ENCODE results near the gene SH3RF3.

SH3RF3 gene

DNA sequence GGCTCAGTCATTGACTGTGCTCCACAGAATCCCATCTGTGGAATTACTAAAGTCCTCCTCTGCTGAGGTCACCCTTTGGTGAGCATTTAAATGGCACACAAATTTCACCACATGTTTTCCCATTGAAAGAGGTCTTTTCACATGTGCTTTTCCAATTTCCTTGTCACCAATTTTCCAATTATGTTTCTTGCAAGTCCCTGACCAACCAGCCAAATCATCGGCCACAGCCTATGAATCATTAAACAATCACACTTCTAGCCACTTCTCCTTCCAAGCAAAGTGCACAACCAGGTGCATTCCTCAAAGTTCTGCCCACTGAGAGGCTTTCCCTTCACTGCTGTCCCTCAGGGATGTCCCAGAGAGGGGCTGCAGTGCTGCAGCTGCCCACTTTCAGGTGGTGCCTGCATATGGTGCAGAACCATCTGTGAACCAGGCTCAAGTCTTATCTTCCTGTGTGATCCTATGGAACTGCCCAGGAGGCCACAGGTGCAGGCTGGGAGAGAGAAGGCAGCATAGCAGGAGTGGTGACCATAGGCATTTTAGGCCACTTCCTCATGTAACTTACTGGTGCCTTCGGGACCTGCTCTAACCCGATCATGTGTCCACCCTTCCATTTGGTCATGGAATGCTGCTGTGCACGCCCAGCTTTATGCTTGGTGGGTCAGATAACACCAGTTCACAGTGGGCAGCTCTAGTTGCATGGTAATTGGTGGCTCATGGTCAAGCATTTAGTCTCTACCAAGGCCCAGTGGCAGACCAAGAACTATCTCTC lies 331.7 kb downstream of the SH3RF3 start:
- no peak for DNase-seq

GRCh38 chr2:109463236-109463635 lies 334.2 kb downstream of the SH3RF3 start:
- no peak for DNase-seq

- DNase-seq: no peak
These were observed 334.9 kb downstream of the SH3RF3 start for GRCh38 chr2:109463891-109464290.

DNA sequence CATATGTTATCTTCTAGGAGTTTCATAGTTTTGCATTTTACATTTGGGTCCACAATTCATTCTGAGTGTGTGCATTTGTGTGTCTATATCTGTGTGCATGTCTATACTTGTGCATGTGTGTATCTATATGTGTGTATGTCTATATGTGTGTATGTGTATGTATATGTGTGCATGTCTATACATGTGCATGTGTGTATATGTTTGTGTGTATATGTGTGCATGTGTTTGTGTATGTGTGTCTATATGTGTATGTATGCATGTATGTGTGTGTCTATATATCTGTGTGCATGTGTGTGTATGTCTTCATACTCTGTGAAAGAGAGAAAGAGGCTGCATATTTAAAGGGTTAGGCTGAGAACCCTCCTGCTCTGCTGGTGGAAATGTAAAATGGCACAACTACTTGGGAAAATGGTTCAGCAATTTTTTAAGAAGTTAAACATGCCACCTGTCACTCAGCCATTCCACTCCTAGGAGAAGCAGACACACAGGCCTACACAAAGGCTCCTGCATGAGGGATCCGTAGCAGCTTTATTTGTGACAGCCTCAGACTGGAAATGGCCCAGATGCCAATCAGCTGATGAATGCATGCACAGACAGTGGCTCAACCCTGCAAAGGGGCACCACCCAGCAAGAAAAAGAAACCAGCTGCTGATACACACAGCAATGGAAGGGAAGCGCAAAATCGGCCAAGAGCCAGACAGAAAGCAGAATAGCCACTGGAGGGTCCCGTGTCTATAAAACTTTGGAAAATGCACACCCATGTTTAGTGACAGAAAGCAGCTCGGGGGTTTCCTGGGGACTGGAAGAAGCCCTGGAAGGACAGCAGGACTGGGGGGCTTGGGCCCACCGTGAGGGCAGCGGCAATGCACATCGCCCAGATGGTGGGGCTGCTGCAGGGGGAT lies 337.9 kb downstream of the SH3RF3 start:
- DNase-seq: no peak

- DNase-seq: no peak
These were observed 338.7 kb downstream of the SH3RF3 start for GRCh38 chr2:109467701-109468100.

GRCh38 chr2:109468893-109469292 lies 339.9 kb downstream of the SH3RF3 start:
- DNase-seq: no peak

- no peak for DNase-seq
These were observed 342.7 kb downstream of the SH3RF3 start for GRCh38 chr2:109471658-109472057.

- DNase-seq: no peak
These were observed 343.4 kb downstream of the SH3RF3 start for GRCh38 chr2:109472331-109472959.

DNA sequence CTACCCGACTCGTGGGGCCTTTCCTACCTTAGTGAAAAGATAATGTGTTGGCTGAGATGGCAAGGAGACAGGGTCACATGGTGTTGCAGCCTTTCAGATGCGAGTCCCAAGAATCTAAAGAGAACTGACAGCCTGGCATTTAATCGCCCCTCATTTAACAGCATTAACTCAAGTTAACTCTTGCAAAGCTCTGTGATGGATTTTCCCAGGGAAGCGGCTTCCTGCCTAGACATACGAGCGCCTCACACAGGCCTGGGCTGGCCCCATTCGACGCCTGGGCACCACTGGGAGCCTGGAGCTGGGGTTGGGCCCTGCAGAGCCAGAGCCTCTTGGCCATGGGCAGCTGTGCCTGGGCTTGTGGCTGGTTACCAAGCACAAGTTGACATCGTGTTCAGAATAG lies 344.0 kb downstream of the SH3RF3 start:
- no peak for DNase-seq

DNA sequence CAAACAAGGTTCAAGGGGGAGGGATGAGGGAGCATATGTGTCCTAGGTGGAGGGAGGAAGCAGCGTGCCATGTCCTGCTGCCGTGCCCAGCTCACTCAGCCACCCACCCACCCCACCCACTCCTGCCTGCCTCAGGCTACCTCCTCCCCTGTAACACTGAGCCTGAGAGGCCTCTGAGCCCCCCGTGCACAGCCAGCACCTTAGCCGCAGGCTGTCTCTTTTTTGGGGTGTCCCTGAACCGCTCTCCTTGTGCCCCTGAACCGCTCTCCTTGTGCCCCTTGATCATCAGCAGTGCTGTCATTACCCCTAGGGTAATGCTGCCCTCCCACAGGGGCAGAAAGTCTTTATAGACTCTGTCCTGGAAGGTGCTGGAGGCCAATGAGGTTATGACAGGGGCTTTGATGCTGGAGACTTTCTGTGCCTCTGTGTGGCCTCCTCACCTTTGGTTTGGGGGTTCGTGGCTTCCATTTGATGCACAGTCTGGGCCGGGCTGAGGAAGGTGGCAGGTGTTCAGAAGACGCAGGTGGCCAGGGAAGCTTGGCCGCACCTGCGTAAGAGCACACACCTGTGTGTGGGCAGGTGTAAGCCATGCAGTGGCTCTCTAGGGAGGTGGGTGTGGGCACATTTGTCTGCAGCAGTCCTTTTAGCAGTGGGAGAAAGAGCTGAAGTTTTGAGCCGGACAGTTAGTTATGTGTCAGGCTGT lies 344.8 kb downstream of the SH3RF3 start:
- DNase-seq: no peak

DNA sequence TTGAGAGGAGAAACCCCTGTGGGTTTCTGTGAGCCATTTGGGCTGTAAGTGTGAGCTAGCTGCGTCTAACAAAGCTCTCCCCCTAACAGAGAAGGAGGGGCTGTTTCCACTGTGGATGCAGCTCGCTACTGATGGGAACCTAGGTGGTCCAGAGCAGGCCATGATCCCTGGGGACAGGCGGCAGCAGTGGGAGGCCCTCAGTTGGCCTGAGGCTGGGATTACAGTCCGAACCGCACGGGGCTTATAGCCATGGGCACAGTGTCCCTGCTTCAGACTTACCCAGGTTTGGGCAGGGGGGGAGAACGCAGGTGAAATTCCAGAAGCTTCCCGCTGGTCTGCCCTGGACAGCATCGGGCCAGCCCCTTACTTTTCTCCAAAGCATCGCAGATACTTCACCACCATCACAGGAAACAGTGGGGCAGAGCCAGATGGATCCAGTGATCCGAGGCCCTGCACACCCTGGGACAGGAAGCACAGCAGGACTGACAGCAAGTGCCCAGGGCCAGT lies 345.4 kb downstream of the SH3RF3 start:
- no peak for DNase-seq

DNA sequence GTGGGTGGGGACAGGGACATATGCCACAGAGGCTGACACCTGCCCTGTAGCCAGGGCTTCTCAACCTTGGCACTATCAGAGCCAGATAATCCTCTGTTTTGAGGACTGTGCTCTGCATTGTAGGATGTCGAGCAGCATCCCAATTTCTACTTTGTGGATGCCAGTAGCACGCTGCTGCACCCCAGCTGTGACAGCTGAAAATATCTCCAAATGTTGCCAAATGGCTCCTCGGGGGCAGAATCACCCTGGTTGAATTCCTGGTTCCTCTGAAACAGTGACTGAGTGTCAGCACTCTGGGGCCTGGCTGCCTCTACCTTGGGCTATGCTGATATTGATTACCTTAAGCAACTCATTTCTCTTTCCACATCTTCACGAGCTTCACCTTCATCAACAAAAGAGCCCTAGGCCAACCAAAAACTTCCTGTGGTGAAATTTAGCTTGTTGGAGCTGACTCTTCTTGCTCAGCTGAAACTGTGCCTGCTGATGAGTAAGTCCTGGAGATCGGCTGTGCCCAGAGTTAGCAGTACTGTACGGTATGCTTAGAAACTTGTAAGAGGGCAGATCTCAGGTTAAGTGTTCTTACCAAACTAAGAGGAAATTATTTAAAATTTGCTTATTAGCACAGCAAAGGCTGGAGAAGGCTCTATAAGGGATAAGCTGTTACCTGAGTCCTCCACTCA lies 346.7 kb downstream of the SH3RF3 start:
- no peak for DNase-seq

DNA sequence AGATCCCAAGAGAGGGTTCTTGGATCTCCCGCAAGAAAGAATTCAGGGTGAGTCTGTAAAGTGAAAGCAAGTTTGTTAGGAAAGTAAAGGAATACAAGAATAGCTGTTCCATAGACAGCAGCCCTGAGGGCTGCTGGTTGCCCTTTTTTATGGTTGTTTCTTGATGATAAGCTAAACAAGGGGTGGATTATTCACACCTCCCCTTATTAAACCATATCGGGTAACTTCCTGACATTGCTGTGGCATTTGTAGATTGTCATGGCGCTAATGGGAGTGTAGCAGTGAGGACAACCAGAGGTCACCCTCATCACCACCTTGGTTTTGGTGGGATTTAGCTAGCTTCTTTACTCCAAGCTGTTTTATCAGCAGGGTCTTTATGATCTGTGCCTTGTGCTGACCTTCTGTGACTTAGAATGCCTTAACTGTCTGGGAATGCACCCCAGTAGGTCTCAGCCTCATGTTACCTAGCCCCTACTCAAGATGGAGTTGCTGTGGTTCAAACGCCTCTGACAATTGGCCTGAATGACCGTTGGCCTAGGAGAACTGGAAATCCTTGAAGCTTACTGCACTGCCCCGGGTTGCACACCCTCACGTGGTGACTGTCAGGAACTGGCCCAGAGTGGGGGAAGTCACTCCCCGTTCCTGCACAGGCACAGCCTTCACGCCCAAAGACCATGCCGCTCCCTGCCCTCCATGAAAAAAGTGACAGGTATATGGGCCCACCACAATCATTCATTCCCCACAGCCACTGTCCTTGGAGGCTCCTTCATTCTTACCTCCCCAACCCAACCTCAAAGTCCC lies 347.8 kb downstream of the SH3RF3 start:
- DNase-seq: no peak

- DNase-seq: no peak
These were observed 350.0 kb downstream of the SH3RF3 start for GRCh38 chr2:109478906-109479493.

- DNase-seq: no peak
These were observed 350.8 kb downstream of the SH3RF3 start for GRCh38 chr2:109479804-109480203.

DNA sequence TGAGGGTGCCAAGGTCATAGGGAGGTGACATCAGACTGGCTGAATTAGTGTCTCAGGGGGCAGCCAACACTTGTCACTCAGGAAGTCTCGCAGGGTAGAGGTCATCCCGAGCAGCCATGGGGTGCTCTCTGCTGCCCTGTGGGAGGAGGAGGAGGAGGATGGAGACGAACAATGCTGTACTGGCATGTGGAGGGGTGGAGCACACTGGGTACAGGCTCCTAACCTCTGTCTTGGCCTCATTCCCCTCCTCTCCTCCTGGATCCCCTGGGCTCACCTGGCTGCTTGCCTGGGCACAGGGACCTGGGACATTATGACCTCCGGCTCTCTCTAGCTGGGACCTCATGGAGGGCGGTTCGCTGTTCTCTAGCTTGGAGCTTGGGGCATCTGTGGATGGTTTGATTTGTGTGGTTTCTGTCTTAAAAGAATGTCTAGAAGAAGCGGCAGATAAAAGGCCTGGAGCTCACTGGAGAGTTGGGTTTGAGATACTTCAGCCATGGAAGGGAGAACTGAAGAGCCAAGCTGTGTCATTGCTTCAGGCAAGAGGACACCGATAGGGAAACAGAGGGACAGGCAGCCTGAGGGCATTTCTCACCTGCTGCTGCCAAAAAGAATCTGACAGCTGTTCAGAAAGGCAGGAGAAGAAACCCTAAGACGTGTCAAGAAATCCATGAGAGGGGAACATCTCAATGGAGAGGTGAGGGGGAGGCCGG lies 351.6 kb downstream of the SH3RF3 start:
- DNase-seq: no peak

GRCh38 chr2:109481196-109481555 lies 352.2 kb downstream of the SH3RF3 start:
- DNase-seq: no peak

- no peak for DNase-seq
These were observed 352.6 kb downstream of the SH3RF3 start for GRCh38 chr2:109481599-109481998.

DNA sequence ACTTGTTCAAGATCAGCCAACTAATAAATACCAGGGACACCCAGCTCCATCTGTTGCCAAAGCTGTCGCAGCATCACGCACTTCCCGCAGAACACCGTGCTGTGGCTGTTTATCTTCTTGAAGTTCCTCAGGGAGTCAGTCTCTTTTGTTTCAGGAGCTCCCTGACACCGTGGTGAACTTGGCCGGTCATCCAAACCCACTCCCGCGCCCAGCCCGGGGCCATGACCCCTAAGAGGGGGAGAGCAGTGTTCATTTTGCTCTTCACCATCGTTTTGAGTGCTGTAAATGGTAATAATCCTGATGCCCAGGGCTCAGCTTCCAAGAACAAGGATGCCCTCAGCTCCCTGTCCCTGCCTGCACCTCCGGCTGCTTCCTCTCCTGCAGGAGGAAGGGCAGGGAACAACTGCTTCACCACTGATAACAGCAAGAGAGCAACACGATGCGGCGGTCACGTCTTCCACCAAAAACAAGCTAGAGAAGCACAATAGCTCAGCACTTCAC lies 353.4 kb downstream of the SH3RF3 start:
- DNase-seq: no peak

All from NCI-H1417 treated with DMSO at 0.1 percent for 48 hours (cell line).